Lower leg skin (tissue), 3 donors: ENCODE data around the gene LRRC63.

Experiments used
- POLR2A ChIP-seq, 2 donors: fragments of 450-650 bp; IDR thresholded peaks; one replicate each; pipeline ENCODE4 v1.6.1; 2016 to 2017; ENCODE audit warnings: antibody characterized with exemption in 2 of 2, mild to moderate bottlenecking in 1 of 2, moderate library complexity in 1 of 2
- TF ChIP-seq, protein P1 (sequence below), 3 donors: fragments of 450-650 bp; IDR thresholded peaks; one replicate each; pipeline ENCODE4 v1.5.1; 2016; ENCODE audit warnings: antibody characterized with exemption in 3 of 3, mild to moderate bottlenecking in 3 of 3, moderate library complexity in 2 of 3

DNA sequence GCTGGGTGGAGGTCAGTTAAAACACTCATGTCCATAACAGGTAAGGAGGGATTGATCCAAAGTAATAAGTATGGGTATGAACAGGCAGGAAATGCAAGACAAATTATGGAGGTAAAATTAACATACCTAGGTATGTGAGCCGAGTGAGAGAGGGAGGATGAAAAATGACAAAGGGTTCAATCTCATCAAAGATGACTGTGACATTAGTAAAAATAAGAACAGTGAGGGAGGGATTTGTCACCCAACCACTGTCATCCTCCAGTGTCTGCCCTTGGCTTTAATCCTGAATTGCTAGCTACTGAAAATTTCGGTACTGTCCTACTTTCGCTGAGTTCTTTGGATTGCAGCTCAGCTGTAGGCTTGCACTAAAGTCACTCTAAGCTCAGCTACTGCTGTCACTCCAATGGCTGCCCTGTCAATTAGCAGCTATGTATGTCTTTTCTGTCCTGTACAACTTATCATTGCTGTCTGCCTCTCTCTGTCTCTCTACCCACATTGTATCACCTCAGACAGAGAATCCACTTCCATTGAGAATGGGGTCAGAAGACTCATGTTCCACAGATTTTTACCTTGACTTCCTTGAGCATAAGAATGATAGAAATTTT, 62.5 kb downstream of the LRRC63 start:
- TF ChIP-seq, protein P1, sequence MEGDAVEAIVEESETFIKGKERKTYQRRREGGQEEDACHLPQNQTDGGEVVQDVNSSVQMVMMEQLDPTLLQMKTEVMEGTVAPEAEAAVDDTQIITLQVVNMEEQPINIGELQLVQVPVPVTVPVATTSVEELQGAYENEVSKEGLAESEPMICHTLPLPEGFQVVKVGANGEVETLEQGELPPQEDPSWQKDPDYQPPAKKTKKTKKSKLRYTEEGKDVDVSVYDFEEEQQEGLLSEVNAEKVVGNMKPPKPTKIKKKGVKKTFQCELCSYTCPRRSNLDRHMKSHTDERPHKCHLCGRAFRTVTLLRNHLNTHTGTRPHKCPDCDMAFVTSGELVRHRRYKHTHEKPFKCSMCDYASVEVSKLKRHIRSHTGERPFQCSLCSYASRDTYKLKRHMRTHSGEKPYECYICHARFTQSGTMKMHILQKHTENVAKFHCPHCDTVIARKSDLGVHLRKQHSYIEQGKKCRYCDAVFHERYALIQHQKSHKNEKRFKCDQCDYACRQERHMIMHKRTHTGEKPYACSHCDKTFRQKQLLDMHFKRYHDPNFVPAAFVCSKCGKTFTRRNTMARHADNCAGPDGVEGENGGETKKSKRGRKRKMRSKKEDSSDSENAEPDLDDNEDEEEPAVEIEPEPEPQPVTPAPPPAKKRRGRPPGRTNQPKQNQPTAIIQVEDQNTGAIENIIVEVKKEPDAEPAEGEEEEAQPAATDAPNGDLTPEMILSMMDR (IDR thresholded peaks at IDR 0.05), result no peak
- TF ChIP-seq POLR2A (IDR thresholded peaks at IDR 0.05), result no peak
